Kidney (tissue), 14 donors: ENCODE measurements around the gene NTRK3. TPM values are rescaled to one million over a fixed set of nuclear protein-coding genes. Genes with fewer than 3 reads are reported as not detected.

Experiments
- DNase-seq, 5 donors: peaks; one replicate each; pipeline ENCODE4 v3.0.0-alpha.2; 2013 to 2020
- FAIRE-seq: peaks from 2 replicates; lab custom pipeline; 2012; peaks lifted over from hg19 to GRCh38; lab: Jason Lieb, UNC
- H3K27ac ChIP-seq, 2 donors: one replicate each; pipeline ENCODE4 v1.7.0; 2013; ENCODE audit warnings: low read depth in 2 of 2, low read length in 2 of 2, inconsistent platforms in 1 of 2
- H3K27me3 ChIP-seq: one replicate; pipeline ENCODE4 v1.7.1; 2013; ENCODE audit warnings: low read length, inconsistent platforms; ENCODE audit not compliant: control insufficient read depth, insufficient read depth
- H3K36me3 ChIP-seq, 3 donors: one replicate each; pipeline versions ENCODE4 v1.7.0 to v1.7.1; 2013; ENCODE audit warnings: low read length in 3 of 3, control low read depth in 1 of 3, inconsistent platforms in 1 of 3; ENCODE audit not compliant: insufficient read depth in 3 of 3, control insufficient read depth in 2 of 3
- H3K4me1 ChIP-seq, 3 donors: one replicate each; pipeline versions ENCODE4 v1.7.0 to v1.7.1; 2013; ENCODE audit warnings: low read length in 3 of 3, inconsistent platforms in 1 of 3, low read depth in 1 of 3; ENCODE audit not compliant: control insufficient read depth in 2 of 3, insufficient read depth in 2 of 3
- H3K4me3 ChIP-seq, 3 donors: one replicate each; pipeline versions ENCODE4 v1.7.0 to v1.8.1; 2013; ENCODE audit warnings: low read length in 3 of 3, control low read depth in 1 of 3, inconsistent platforms in 1 of 3
- H3K9ac ChIP-seq, 3 donors: one replicate each; pipeline versions ENCODE4 v1.7.0 to v1.7.1; 2013; ENCODE audit warnings: low read length in 3 of 3, control low read depth in 1 of 3, inconsistent platforms in 1 of 3
- H3K9me3 ChIP-seq, 3 donors: one replicate each; pipeline versions ENCODE4 v1.7.0 to v1.7.1; 2013; ENCODE audit warnings: low read length in 3 of 3, control low read depth in 1 of 3, inconsistent platforms in 1 of 3; ENCODE audit not compliant: control insufficient read depth in 2 of 3, insufficient read depth in 1 of 3
- CTCF ChIP-seq: IDR thresholded peaks from 3 replicates; pipeline ENCODE4 v1.5.1; 2012; ENCODE audit warnings: mild to moderate bottlenecking, moderate library complexity, borderline replicate concordance; ENCODE audit not compliant: insufficient read depth; ENCODE audit errors: extremely low read depth
- intact Hi-C: fragments of 100-400 bp; cut with DNase I; formaldehyde crosslinking; loops from one replicate; pipeline ENCODE4 v1.11.1; 2022
- polyA plus RNA-seq: library from polyadenylated mRNA; stranded (reverse); fragments of 350-450 nt; fragmentation: Illumina TruSeq; extraction: RNeasy Lipid Tissue Mini Kit (QIAGEN cat#74804); gene quantifications from one replicate; pipeline ENCODE4 v1.2.3, GENCODE V29; 2014; ENCODE audit warnings: low read depth, low replicate concordance; ENCODE audit not compliant: insufficient read depth
- total RNA-seq: library from RNA; stranded (reverse); fragmentation: NEBNext Ultra II Directional; extraction: Animal tissue kit (Norgen Biotek cat#: 25700); gene quantifications from one replicate; pipeline ENCODE4 v1.2.1, GENCODE V29; 2021
- donor health status: control.
- donor health status: control.
- donor health status: control.
- donor health status: control.
- donor health status: control.
- donor health status: DM: yes; HTN: yes; CAD: no.
- donor health status: Normal renal cell carcinoma (clear cell type).

The NTRK3 gene
- total and polyA plus RNA-seq, 2 donors from 2014 or later: 8.9 to 25.5 TPM

GRCh38 chr15:88239594-88239993 is 16.9 kb downstream of the NTRK3 start:
- no peak overlapping the region for H3K4me3 ChIP-seq
- no peak for FAIRE-seq
- DNase-seq: peak in 1 of 5 donors; percentile 8
- H3K27me3 ChIP-seq: no peaks in the 10 kb centered on the region
- H3K27ac ChIP-seq: no peak overlapping the region
- no peak for TF ChIP-seq CTCF
- no peaks in the 10 kb centered on the region for H3K36me3 ChIP-seq
- no peaks in the 10 kb centered on the region for H3K9me3 ChIP-seq
- no peak overlapping the region for H3K9ac ChIP-seq
- H3K4me1 ChIP-seq: no peaks in the 10 kb centered on the region
- intact Hi-C loops: no loop called here

GRCh38 chr15:88238618-88239430 is 17.7 kb downstream of the NTRK3 start:
- no peaks in the 10 kb centered on the region for H3K27me3 ChIP-seq
- no peak overlapping the region for H3K4me3 ChIP-seq
- TF ChIP-seq CTCF: no peak
- intact Hi-C loops: no loop called here
- peak in 1 of 5 donors; percentile 5 for DNase-seq
- no peak for FAIRE-seq
- H3K9ac ChIP-seq: no peak overlapping the region
- no peaks in the 10 kb centered on the region for H3K36me3 ChIP-seq
- no peaks in the 10 kb centered on the region for H3K4me1 ChIP-seq
- no peaks in the 10 kb centered on the region for H3K9me3 ChIP-seq
- H3K27ac ChIP-seq: no peak overlapping the region

- Histone ChIP-seq H3K4me3 (no peak overlapping the region), H3K9me3 (no peaks in the 10 kb centered on the region), H3K4me1 (no peaks in the 10 kb centered on the region), H3K27me3 (no peaks in the 10 kb centered on the region), H3K9ac (no peak overlapping the region), H3K27ac (no peak overlapping the region), H3K36me3 (no peaks in the 10 kb centered on the region)
- no peak for TF ChIP-seq CTCF
- intact Hi-C loops: no loop called here
- FAIRE-seq: no peak
- DNase-seq: no peak
Observed at GRCh38 chr15:88234711-88235110, 21.8 kb downstream of the NTRK3 start.
